ENCODE results near the gene FOXP2.

Gene FOXP2

DNA sequence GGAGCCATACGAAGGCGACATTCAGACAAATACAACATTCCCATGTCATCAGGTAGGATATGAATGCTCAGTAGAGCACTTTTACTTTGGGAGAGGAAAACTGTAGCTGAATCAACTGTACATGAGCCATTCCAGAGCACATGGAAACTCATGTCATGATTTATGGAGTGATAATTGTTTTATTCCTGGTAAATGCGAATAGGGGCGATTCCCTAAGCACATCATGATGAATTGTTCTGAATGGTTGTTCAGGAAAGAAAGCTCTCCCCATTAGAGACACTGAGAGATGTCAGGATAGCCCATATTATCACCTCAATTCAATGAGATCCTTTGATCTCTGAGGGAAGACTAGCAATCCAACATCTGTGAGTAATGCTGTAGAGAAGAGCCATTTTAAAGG, 243.6 kb downstream of the FOXP2 start:
- Histone ChIP-seq H3K27me3 (ENCODE audit: insufficient read depth, low read length, poor library complexity, severe bottlenecking) (no peaks in the 10 kb centered on the region), H2AFZ (ENCODE audit: low read length) (no peak overlapping the region), H3K79me2 (ENCODE audit: insufficient read depth, low read length) (no peaks in the 10 kb centered on the region), H4K20me1 (ENCODE audit: insufficient read depth, low read length, poor library complexity, severe bottlenecking) (no peaks in the 10 kb centered on the region), H3K4me3 (ENCODE audit: low read length, poor library complexity, severe bottlenecking) (no peak overlapping the region), H3K36me3 (ENCODE audit: insufficient read depth, low read length) (no peaks in the 10 kb centered on the region), H3K4me2 (ENCODE audit: low read depth, low read length, poor library complexity, severe bottlenecking) (no peak overlapping the region), H3K9me2 (replicated peaks; ENCODE audit: low read depth, low read length) (no peaks in the 10 kb centered on the region), H3K9me3 (ENCODE audit: insufficient read depth, low read depth, low read length) (no peaks in the 10 kb centered on the region), H3K4me1 (ENCODE audit: insufficient read depth, low read length, poor library complexity, severe bottlenecking) (no peaks in the 10 kb centered on the region), H3K9ac (ENCODE audit: low read depth, low read length, poor library complexity, severe bottlenecking) (no peak overlapping the region), H3F3A (ENCODE audit: low read depth) (no peaks in the 10 kb centered on the region)
- TF ChIP-seq, protein P1, sequence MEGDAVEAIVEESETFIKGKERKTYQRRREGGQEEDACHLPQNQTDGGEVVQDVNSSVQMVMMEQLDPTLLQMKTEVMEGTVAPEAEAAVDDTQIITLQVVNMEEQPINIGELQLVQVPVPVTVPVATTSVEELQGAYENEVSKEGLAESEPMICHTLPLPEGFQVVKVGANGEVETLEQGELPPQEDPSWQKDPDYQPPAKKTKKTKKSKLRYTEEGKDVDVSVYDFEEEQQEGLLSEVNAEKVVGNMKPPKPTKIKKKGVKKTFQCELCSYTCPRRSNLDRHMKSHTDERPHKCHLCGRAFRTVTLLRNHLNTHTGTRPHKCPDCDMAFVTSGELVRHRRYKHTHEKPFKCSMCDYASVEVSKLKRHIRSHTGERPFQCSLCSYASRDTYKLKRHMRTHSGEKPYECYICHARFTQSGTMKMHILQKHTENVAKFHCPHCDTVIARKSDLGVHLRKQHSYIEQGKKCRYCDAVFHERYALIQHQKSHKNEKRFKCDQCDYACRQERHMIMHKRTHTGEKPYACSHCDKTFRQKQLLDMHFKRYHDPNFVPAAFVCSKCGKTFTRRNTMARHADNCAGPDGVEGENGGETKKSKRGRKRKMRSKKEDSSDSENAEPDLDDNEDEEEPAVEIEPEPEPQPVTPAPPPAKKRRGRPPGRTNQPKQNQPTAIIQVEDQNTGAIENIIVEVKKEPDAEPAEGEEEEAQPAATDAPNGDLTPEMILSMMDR (conservative IDR thresholded peaks at IDR 0.05; ENCODE audit: low read length), result no peak
- no peak for TF ChIP-seq EZH2phosphoT487 (IDR thresholded peaks at IDR 0.05; ENCODE audit: borderline replicate concordance)

DNA sequence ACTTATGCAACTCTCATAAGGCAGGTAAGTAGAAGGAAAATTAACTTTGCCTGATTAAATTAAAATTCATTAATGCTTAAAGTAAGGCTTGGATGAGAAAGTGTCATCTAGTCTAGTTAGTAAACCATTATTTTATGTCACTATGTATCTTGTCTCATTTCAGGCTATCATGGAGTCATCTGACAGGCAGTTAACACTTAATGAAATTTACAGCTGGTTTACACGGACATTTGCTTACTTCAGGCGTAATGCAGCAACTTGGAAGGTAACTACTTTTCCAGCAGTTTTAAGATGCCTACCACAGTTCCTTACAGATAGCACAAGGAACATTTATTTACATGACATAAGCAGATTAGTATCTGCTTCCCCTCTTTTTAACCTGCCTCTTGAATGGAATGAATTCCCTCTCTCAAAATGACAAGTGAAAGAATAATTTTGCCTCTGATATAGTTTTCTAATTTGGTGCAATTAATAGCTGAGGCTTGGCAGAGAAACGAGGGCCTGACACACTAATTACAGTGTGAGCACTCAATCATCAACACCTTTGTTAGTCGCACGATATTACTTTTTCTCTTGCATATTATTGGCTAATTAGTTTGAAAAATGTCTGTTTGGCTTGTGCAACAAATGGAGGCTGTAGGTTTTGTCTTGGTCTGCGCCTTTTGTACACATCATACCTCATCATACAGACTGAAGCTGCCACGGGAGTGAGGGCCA, 245.0 kb downstream of the FOXP2 start:
- Histone ChIP-seq H2AFZ (ENCODE audit: low read length) (no peak overlapping the region), H3K27me3 (ENCODE audit: insufficient read depth, low read length, poor library complexity, severe bottlenecking) (no peaks in the 10 kb centered on the region), H3F3A (ENCODE audit: low read depth) (no peaks in the 10 kb centered on the region), H3K4me1 (ENCODE audit: insufficient read depth, low read length, poor library complexity, severe bottlenecking) (no peaks in the 10 kb centered on the region), H3K4me2 (ENCODE audit: low read depth, low read length, poor library complexity, severe bottlenecking) (no peak overlapping the region), H3K9me3 (ENCODE audit: insufficient read depth, low read depth, low read length) (no peaks in the 10 kb centered on the region), H3K4me3 (ENCODE audit: low read length, poor library complexity, severe bottlenecking) (no peak overlapping the region), H3K9me2 (replicated peaks; ENCODE audit: low read depth, low read length) (no peaks in the 10 kb centered on the region), H3K9ac (ENCODE audit: low read depth, low read length, poor library complexity, severe bottlenecking) (no peak overlapping the region), H4K20me1 (ENCODE audit: insufficient read depth, low read length, poor library complexity, severe bottlenecking) (no peaks in the 10 kb centered on the region), H3K79me2 (ENCODE audit: insufficient read depth, low read length) (no peaks in the 10 kb centered on the region), H3K36me3 (ENCODE audit: insufficient read depth, low read length) (no peaks in the 10 kb centered on the region)
- TF ChIP-seq, protein P1 (conservative IDR thresholded peaks at IDR 0.05; ENCODE audit: low read length), result no peak
- no peak for TF ChIP-seq EZH2phosphoT487 (IDR thresholded peaks at IDR 0.05; ENCODE audit: borderline replicate concordance)

DNA sequence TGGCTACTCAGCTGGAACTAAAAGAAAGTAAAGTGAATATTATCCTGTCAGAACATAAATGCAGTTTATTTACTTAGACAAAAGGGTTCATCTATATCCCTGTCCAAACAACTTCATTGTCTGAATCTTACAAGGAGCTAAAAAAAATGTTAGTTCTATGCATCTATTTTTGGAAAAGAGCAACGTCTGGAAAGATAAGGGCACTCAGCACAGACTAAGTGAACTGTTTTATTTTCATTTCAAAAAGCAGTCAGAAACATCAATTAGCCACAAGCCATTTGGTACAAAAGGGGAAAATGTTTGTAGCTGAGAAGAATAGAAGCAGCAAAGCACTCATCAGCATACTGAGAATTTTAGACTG, 245.5 kb downstream of the FOXP2 start:
- H3K9me3 ChIP-seq (ENCODE audit: insufficient read depth, low read depth, low read length), result no peaks in the 10 kb centered on the region
- H3K9me2 ChIP-seq (replicated peaks; ENCODE audit: low read depth, low read length), result no peaks in the 10 kb centered on the region
- H3K4me1 ChIP-seq (ENCODE audit: insufficient read depth, low read length, poor library complexity, severe bottlenecking), result no peaks in the 10 kb centered on the region
- H3K4me2 ChIP-seq (ENCODE audit: low read depth, low read length, poor library complexity, severe bottlenecking), result no peak overlapping the region
- no peaks in the 10 kb centered on the region for H3K79me2 ChIP-seq (ENCODE audit: insufficient read depth, low read length)
- no peak overlapping the region for H3K4me3 ChIP-seq (ENCODE audit: low read length, poor library complexity, severe bottlenecking)
- no peak overlapping the region for H2AFZ ChIP-seq (ENCODE audit: low read length)
- H3K36me3 ChIP-seq (ENCODE audit: insufficient read depth, low read length), result no peaks in the 10 kb centered on the region
- no peaks in the 10 kb centered on the region for H3K27me3 ChIP-seq (ENCODE audit: insufficient read depth, low read length, poor library complexity, severe bottlenecking)
- no peak for TF ChIP-seq EZH2phosphoT487 (IDR thresholded peaks at IDR 0.05; ENCODE audit: borderline replicate concordance)
- TF ChIP-seq, protein P1 (conservative IDR thresholded peaks at IDR 0.05; ENCODE audit: low read length), result no peak
- no peaks in the 10 kb centered on the region for H3F3A ChIP-seq (ENCODE audit: low read depth)
- H4K20me1 ChIP-seq (ENCODE audit: insufficient read depth, low read length, poor library complexity, severe bottlenecking), result no peaks in the 10 kb centered on the region
- H3K9ac ChIP-seq (ENCODE audit: low read depth, low read length, poor library complexity, severe bottlenecking), result no peak overlapping the region

Measured in Loucy (cell line).